Glutamatergic neuron (in vitro differentiated cells): ENCODE results near the gene MAD2L2. TPM values are rescaled to one million over a fixed set of nuclear protein-coding genes. Genes with fewer than 3 reads are reported as not detected.

Experiments used
- DNase-seq: peaks from one replicate; pipeline ENCODE4 v3.0.0; 2022
- H3K27ac Mint-ChIP-seq: one replicate; pipeline ENCODE4 v1.8.0; 2020; ENCODE audit warnings: mild to moderate bottlenecking, mixed read lengths, inconsistent platforms; ENCODE audit not compliant: unreplicated experiment
- H3K27me3 Mint-ChIP-seq: one replicate; pipeline ENCODE4 v1.8.0; 2020; ENCODE audit warnings: mild to moderate bottlenecking, moderate library complexity, mixed read lengths, inconsistent platforms; ENCODE audit not compliant: unreplicated experiment
- H3K36me3 Mint-ChIP-seq: one replicate; pipeline ENCODE4 v1.8.0; 2020; ENCODE audit warnings: mild to moderate bottlenecking, mixed read lengths, inconsistent platforms; ENCODE audit not compliant: unreplicated experiment
- H3K4me1 Mint-ChIP-seq: one replicate; pipeline ENCODE4 v1.8.0; 2020; ENCODE audit warnings: mild to moderate bottlenecking, low read depth, mixed read lengths, inconsistent platforms; ENCODE audit not compliant: unreplicated experiment
- H3K4me3 Mint-ChIP-seq: one replicate; pipeline ENCODE4 v1.8.0; 2020; ENCODE audit warnings: mild to moderate bottlenecking, mixed read lengths, inconsistent platforms; ENCODE audit not compliant: unreplicated experiment
- H3K9me3 Mint-ChIP-seq: one replicate; pipeline ENCODE4 v1.8.0; 2020; ENCODE audit warnings: mild to moderate bottlenecking, moderate library complexity, mixed read lengths, inconsistent platforms; ENCODE audit not compliant: unreplicated experiment
- total RNA-seq: library from RNA; stranded (reverse); fragmentation: NEBNext Ultra II Directional; extraction: Animal tissue kit (Norgen Biotek cat#: 25700); gene quantifications from one replicate; pipeline ENCODE4 v1.2.1, GENCODE V29; 2021; ENCODE audit not compliant: unreplicated experiment
- TF ChIP-seq, protein P1 (sequence below): fragments of 200-600 bp; sonication (generic); IDR thresholded peaks from one replicate; pipeline ENCODE4 v1.5.0; 2021; ENCODE audit not compliant: partially characterized antibody, unreplicated experiment

MAD2L2 gene
- total RNA-seq, 1 donor from 2014 or later, result 90.2 TPM

DNA sequence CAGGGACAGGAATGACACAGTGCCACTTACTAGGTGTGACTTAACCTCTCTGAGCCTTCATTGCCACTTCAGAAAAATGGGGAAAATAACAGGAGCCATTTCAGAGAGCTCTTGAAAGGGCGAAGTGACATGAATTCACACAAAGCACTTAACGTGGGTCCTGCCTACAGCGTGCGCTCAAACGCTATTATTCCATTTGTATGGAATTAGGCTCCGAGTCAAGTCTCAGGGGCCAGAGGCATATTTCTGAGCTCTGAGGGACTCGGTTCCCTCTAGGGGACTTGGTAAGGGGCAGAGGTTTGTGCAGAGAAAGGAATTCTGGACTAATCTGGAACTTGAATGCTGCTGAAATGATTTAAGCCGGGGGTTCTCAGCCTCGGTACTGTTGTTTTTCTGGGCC, 24.6 kb upstream of the MAD2L2 start:
- Mint-ChIP-seq H3K4me3 (peak overlapping the region; percentile 71), H3K4me1 (peaks cover 37% of the 10 kb centered on the region), H3K27me3 (peaks cover 2% of the 10 kb centered on the region), H3K36me3 (no peaks in the 10 kb centered on the region), H3K27ac (peak overlapping the region; percentile 39), H3K9me3 (peaks cover 4% of the 10 kb centered on the region)
- TF ChIP-seq, protein P1, sequence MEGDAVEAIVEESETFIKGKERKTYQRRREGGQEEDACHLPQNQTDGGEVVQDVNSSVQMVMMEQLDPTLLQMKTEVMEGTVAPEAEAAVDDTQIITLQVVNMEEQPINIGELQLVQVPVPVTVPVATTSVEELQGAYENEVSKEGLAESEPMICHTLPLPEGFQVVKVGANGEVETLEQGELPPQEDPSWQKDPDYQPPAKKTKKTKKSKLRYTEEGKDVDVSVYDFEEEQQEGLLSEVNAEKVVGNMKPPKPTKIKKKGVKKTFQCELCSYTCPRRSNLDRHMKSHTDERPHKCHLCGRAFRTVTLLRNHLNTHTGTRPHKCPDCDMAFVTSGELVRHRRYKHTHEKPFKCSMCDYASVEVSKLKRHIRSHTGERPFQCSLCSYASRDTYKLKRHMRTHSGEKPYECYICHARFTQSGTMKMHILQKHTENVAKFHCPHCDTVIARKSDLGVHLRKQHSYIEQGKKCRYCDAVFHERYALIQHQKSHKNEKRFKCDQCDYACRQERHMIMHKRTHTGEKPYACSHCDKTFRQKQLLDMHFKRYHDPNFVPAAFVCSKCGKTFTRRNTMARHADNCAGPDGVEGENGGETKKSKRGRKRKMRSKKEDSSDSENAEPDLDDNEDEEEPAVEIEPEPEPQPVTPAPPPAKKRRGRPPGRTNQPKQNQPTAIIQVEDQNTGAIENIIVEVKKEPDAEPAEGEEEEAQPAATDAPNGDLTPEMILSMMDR, result no peak
- DNase-seq, result no peak

DNA sequence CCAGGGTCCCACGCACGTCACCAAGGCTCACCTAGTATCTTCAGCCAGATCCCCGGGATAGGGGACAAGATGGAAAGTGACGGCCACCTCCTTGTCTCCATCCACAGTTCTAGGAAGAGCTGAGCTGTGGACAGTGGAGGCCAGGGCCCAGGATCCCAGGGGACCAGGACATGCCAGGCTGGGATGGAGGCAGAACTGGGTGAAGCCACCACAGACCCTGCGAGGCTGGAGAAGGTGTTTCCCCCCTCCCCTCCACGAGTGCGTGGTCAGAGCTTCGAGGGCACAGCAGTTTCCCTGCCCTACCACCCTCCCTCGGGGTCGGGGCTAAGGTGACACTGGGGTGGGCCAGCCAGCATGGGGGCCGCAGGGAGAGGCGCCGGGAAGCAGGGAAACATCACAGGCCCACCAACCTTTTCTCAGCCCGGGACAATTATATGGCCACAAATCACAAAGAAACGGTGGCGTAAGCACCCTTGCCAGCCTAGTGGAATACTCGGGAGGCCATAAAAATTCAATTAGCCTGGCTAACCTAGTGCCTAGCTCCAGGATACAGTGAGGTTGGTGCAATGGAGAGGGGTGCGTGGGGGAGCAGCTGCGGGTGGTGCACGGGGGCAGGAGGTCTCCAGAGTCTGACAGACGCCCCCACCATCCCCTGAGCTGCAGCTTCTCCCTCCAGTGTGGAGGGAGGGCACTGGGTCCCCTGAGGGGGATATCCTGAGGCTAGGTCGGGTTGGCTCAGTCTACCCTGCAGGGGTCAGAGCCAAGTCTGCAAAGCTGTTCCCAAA, 23.9 kb upstream of the MAD2L2 start:
- peak overlapping the region; percentile 68 for H3K4me3 Mint-ChIP-seq
- H3K27ac Mint-ChIP-seq, result peak overlapping the region; percentile 24
- DNase-seq, result no peak

DNA sequence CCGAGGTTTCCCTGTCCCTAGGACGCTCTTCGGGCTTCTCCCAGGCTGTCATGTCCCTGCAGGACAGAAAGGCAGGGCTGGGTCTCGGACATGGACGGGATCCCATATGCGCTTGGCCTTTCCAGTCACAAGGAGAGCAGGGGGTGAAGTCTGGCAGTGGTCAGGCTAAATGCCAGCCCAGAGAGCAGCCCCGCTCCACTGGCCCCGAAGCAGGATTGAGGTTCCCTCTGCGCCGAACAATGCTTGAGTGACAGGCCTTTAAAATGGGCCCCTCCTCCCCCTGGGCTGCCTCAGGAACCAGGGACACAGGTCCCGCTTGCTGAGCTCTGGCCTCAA, 23.2 kb upstream of the MAD2L2 start:
- Mint-ChIP-seq H3K36me3 (no peaks in the 10 kb centered on the region), H3K4me3 (no peak overlapping the region), H3K9me3 (peaks cover 1% of the 10 kb centered on the region), H3K27me3 (peaks cover 2% of the 10 kb centered on the region), H3K4me1 (peaks cover 38% of the 10 kb centered on the region), H3K27ac (peak overlapping the region; percentile 24)
- no peak for DNase-seq
- TF ChIP-seq, protein P1, result no peak

More for the DNA sequence above, 23.9 kb upstream of the MAD2L2 start:
- Mint-ChIP-seq H3K36me3 (no peaks in the 10 kb centered on the region), H3K4me1 (peaks cover 37% of the 10 kb centered on the region), H3K9me3 (peaks cover 4% of the 10 kb centered on the region), H3K27me3 (peaks cover 2% of the 10 kb centered on the region)
- TF ChIP-seq, protein P1, result no peak

DNA sequence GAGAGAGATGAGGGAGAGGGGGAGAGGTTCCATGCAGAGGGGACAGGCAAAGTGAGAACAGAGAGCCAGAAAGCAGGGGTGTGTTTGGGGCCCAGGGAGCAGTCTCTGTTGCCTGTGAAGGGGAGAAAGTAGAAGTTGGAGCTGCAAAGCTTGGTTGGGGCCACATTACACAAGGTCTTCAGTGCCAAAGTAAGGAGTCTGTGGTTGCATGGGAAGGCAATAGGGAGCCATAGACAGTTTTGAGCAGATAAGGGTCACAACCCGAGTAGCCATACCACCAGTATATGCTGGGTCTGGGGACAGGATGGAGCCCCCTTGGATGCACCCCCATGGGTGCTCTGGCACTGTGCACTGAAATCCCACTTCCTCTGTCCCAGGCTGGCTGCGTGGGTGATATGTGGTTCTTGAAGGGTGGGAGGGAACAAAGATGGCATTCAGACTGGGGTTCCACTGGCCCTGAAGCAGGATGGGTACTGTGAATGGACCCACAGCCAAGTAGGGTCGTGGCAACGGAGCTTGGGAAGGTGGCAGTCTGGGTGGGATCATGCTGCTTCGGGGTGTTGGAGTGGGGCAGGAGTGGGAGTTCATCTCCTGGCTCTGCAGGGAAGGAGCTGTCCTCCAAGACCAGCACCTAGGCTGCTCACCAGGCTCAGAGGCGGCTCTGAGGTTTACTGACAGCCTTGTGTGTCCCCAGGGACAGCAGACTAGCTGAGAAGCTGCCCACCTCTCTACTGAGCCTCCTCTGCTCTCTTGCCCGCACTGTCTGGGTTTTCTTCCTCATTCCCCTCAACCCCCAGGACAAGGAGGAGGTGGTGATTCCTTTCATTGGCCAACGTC, 22.6 kb upstream of the MAD2L2 start:
- no peak overlapping the region for H3K4me3 Mint-ChIP-seq
- peak overlapping the region; percentile 24 for H3K27ac Mint-ChIP-seq
- peaks cover 44% of the 10 kb centered on the region for H3K4me1 Mint-ChIP-seq
- H3K36me3 Mint-ChIP-seq, result no peaks in the 10 kb centered on the region
- DNase-seq, result no peak
- H3K27me3 Mint-ChIP-seq, result peaks cover 2% of the 10 kb centered on the region
- peaks cover 1% of the 10 kb centered on the region for H3K9me3 Mint-ChIP-seq
- TF ChIP-seq, protein P1, result no peak
